GM13977 (cell line): ENCODE data around the gene LAPTM4A.
A peak's percentile ranks its signal among the peaks of the same experiment; 100 is the strongest.

Experiments used
- DNase-seq: peaks from one replicate; pipeline ENCODE4 v3.0.0; 2012; ENCODE audit warnings: low spot score
- CTCF ChIP-seq: IDR thresholded peaks from 2 replicates; pipeline ENCODE4 v1.5.1; 2012; ENCODE audit warnings: mild to moderate bottlenecking, control low read depth; ENCODE audit not compliant: insufficient read depth; ENCODE audit errors: extremely low read depth, missing control alignments
- in situ Hi-C: fragments of 300-500 bp; cut with MboI; formaldehyde crosslinking; loops from one replicate; pipeline ENCODE4 v1.12.0; 2022; ENCODE audit warnings: low sequenced_read_pairs, low pct_unique_long_range_greater_than_20kb, mixed read lengths, inconsistent platforms; ENCODE audit not compliant: unreplicated experiment

Gene LAPTM4A

GRCh38 chr2:19988600-19988999 is 62.8 kb downstream of the LAPTM4A start:
- no peak for DNase-seq
- TF ChIP-seq CTCF: no peak
- in situ Hi-C loops: no loop called here

GRCh38 chr2:19987936-19988335 is 63.5 kb downstream of the LAPTM4A start:
- TF ChIP-seq CTCF: no peak
- peak; percentile 48 for DNase-seq
- in situ Hi-C loops: no loop called here
